Loucy (cell line): ENCODE data around the gene FBXL15.

Experiments used
- H2AFZ ChIP-seq: fragments of 200-600 bp; sonication (generic); 2 replicates; pipeline ENCODE4 v1.6.0; 2016; ENCODE audit warnings: antibody characterized with exemption, mild to moderate bottlenecking, low read length, moderate library complexity
- H3F3A ChIP-seq: fragments of 200-600 bp; 2 replicates; pipeline ENCODE4 v1.6.0; 2016; ENCODE audit warnings: antibody characterized with exemption, low read depth, mild to moderate bottlenecking
- H3K27me3 ChIP-seq: fragments of 200-600 bp; sonication (generic); 2 replicates; pipeline ENCODE4 v1.6.1; 2014; ENCODE audit warnings: low read length, mild to moderate bottlenecking; ENCODE audit not compliant: insufficient read depth, poor library complexity, severe bottlenecking
- H3K36me3 ChIP-seq: fragments of 200-600 bp; sonication (generic); 2 replicates; pipeline ENCODE4 v1.6.1; 2016; ENCODE audit warnings: low read length; ENCODE audit not compliant: insufficient read depth
- H3K4me1 ChIP-seq: fragments of 200-600 bp; sonication (generic); 2 replicates; pipeline ENCODE4 v1.5.1; 2014; ENCODE audit warnings: low read length, mild to moderate bottlenecking; ENCODE audit not compliant: insufficient read depth, poor library complexity, severe bottlenecking
- H3K4me2 ChIP-seq: fragments of 200-600 bp; sonication (generic); 2 replicates; pipeline ENCODE4 v1.6.0; 2014; ENCODE audit warnings: antibody characterized with exemption, low read length, low read depth, mild to moderate bottlenecking; ENCODE audit not compliant: poor library complexity, severe bottlenecking
- H3K4me3 ChIP-seq: fragments of 200-600 bp; sonication (generic); 2 replicates; pipeline ENCODE4 v1.5.1; 2014; ENCODE audit warnings: low read length, mild to moderate bottlenecking, mixed read lengths; ENCODE audit not compliant: poor library complexity, severe bottlenecking
- H3K79me2 ChIP-seq: fragments of 200-600 bp; sonication (generic); 2 replicates; pipeline ENCODE4 v1.6.1; 2014; ENCODE audit warnings: low read length; ENCODE audit not compliant: insufficient read depth
- H3K9ac ChIP-seq: fragments of 200-600 bp; sonication (generic); 2 replicates; pipeline ENCODE4 v1.6.0; 2014; ENCODE audit warnings: mild to moderate bottlenecking, low read depth, low read length, moderate library complexity; ENCODE audit not compliant: poor library complexity, severe bottlenecking
- H3K9me2 ChIP-seq: fragments of 200-600 bp; sonication (generic); replicated peaks from 2 replicates; pipeline ENCODE4 v1.6.1; 2016; ENCODE audit warnings: low read depth, low read length, mixed read lengths
- H3K9me3 ChIP-seq: fragments of 200-600 bp; sonication (generic); 2 replicates; pipeline ENCODE4 v1.6.1; 2014; ENCODE audit warnings: mild to moderate bottlenecking, antibody characterized with exemption, low read length, low read depth; ENCODE audit not compliant: insufficient read depth
- H4K20me1 ChIP-seq: fragments of 200-600 bp; sonication (generic); 2 replicates; pipeline ENCODE4 v1.6.0; 2014; ENCODE audit warnings: antibody characterized with exemption, low read length, mild to moderate bottlenecking; ENCODE audit not compliant: insufficient read depth, poor library complexity, severe bottlenecking
- CTCF ChIP-seq: fragments of 200-600 bp; sonication (generic); conservative IDR thresholded peaks from 2 replicates; pipeline ENCODE4 v1.5.1; 2014; ENCODE audit warnings: mild to moderate bottlenecking, antibody characterized with exemption, low read length
- EZH2phosphoT487 ChIP-seq: fragments of 200-600 bp; IDR thresholded peaks from 2 replicates; pipeline ENCODE4 v1.6.1; 2018; ENCODE audit warnings: antibody characterized with exemption, mild to moderate bottlenecking, moderate library complexity, borderline replicate concordance

Gene FBXL15

GRCh38 chr10:102420181-102420713, 389 bp upstream of the FBXL15 start:
- no peaks in the 10 kb centered on the region for H3K27me3 ChIP-seq
- peaks cover 25% of the 10 kb centered on the region for H3K4me1 ChIP-seq
- H4K20me1 ChIP-seq = no peaks in the 10 kb centered on the region
- peak overlapping the region; percentile 89 for H2AFZ ChIP-seq
- TF ChIP-seq CTCF (no peak), EZH2phosphoT487 (no peak)
- H3K9ac ChIP-seq = peak overlapping the region; percentile 76
- H3K9me2 ChIP-seq = no peaks in the 10 kb centered on the region
- H3K9me3 ChIP-seq = no peaks in the 10 kb centered on the region
- H3K4me3 ChIP-seq = peak overlapping the region; percentile 79
- peak overlapping the region; percentile 97 for H3K4me2 ChIP-seq
- no peaks in the 10 kb centered on the region for H3F3A ChIP-seq
- H3K79me2 ChIP-seq = peaks cover 19% of the 10 kb centered on the region
- H3K36me3 ChIP-seq = no peaks in the 10 kb centered on the region; the same call in 1 of the 2 replicates

- Histone ChIP-seq H4K20me1 (no peaks in the 10 kb centered on the region), H3K79me2 (peaks cover 19% of the 10 kb centered on the region), H3K9me3 (no peaks in the 10 kb centered on the region), H3K9me2 (no peaks in the 10 kb centered on the region), H2AFZ (peak overlapping the region; percentile 89), H3K4me1 (peaks cover 25% of the 10 kb centered on the region), H3F3A (no peaks in the 10 kb centered on the region), H3K4me2 (peak overlapping the region; percentile 93), H3K27me3 (no peaks in the 10 kb centered on the region), H3K4me3 (peak overlapping the region; percentile 79), H3K36me3 (no peaks in the 10 kb centered on the region; the same call in 1 of the 2 replicates), H3K9ac (peak overlapping the region; percentile 76)
- no peak for TF ChIP-seq CTCF
- TF ChIP-seq EZH2phosphoT487 = no peak
Observed at GRCh38 chr10:102421507-102421756, 796 bp downstream of the FBXL15 start.

GRCh38 chr10:102421757-102422512, 1.3 kb downstream of the FBXL15 start:
- no peaks in the 10 kb centered on the region for H3K9me2 ChIP-seq
- peak overlapping the region; percentile 93 for H3K4me2 ChIP-seq
- peak overlapping the region; percentile 79 for H3K4me3 ChIP-seq
- H3K36me3 ChIP-seq = no peaks in the 10 kb centered on the region; the same call in 1 of the 2 replicates
- no peaks in the 10 kb centered on the region for H4K20me1 ChIP-seq
- peaks cover 19% of the 10 kb centered on the region for H3K79me2 ChIP-seq
- H3K9ac ChIP-seq = peak overlapping the region; percentile 76
- H3K27me3 ChIP-seq = no peaks in the 10 kb centered on the region
- H3K9me3 ChIP-seq = no peaks in the 10 kb centered on the region
- H3K4me1 ChIP-seq = peaks cover 25% of the 10 kb centered on the region
- H2AFZ ChIP-seq = peak overlapping the region; percentile 89
- TF ChIP-seq CTCF = no peak
- no peaks in the 10 kb centered on the region for H3F3A ChIP-seq
